ENCODE results near the gene PNMA5.
"Not testable (repeated sequence)": the region's sequence is repeated elsewhere in the genome, so short reads cannot be mapped to it uniquely, and the experiment has no call there.

DNA sequence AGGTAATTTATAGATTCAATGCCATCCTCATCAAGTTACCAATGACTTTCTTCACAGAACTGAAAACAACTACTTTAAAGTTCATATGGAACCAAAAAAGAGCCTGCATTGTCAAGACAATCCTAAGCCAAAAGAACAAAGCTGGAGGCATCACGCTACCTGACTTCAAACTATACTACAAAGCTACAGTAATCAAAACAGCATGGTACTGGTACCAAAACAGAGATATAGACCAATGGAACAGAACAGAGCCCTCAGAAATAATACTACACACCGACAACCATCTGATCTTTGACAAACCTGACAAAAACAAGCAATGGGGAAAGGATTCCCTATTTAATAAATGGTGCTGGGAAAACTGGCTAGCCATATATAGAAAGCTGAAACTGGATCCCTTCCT lies 23.3 kb upstream of the PNMA5 start:
- TF ChIP-seq, protein P1, sequence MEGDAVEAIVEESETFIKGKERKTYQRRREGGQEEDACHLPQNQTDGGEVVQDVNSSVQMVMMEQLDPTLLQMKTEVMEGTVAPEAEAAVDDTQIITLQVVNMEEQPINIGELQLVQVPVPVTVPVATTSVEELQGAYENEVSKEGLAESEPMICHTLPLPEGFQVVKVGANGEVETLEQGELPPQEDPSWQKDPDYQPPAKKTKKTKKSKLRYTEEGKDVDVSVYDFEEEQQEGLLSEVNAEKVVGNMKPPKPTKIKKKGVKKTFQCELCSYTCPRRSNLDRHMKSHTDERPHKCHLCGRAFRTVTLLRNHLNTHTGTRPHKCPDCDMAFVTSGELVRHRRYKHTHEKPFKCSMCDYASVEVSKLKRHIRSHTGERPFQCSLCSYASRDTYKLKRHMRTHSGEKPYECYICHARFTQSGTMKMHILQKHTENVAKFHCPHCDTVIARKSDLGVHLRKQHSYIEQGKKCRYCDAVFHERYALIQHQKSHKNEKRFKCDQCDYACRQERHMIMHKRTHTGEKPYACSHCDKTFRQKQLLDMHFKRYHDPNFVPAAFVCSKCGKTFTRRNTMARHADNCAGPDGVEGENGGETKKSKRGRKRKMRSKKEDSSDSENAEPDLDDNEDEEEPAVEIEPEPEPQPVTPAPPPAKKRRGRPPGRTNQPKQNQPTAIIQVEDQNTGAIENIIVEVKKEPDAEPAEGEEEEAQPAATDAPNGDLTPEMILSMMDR (IDR thresholded peaks at IDR 0.05; ENCODE audit: low read depth, low read length): not testable (repeated sequence)
- not testable (repeated sequence) for TF ChIP-seq POLR2A (IDR thresholded peaks at IDR 0.05; ENCODE audit: extremely low read depth, insufficient read length)
- TF ChIP-seq, protein P2, sequence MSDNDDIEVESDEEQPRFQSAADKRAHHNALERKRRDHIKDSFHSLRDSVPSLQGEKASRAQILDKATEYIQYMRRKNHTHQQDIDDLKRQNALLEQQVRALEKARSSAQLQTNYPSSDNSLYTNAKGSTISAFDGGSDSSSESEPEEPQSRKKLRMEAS (IDR thresholded peaks at IDR 0.05; ENCODE audit: low read depth, low read length): not testable (repeated sequence)

Data from NB4 (cell line).